Esophagus squamous epithelium (tissue), 4 donors: ENCODE data around the gene RERE.

Source experiments
- CTCF ChIP-seq, 6 experiments: fragments of 450-650 bp in 4 of 6; fragments of 200-600 bp in 2 of 6; sonication (generic) in 2 of 6; IDR thresholded peaks; one replicate each; pipeline ENCODE4 v1.5.1; 2016 to 2019; ENCODE audit warnings: antibody characterized with exemption in 6 of 6, mild to moderate bottlenecking in 4 of 6, moderate library complexity in 4 of 6
- POLR2A ChIP-seq, 4 donors: fragments of 450-650 bp; IDR thresholded peaks; one replicate each; pipeline ENCODE4 v1.6.1; 2017; ENCODE audit warnings: antibody characterized with exemption in 4 of 4, mild to moderate bottlenecking in 4 of 4, moderate library complexity in 3 of 4

- TF ChIP-seq CTCF (IDR thresholded peaks at IDR 0.05), result no peak
- no peak for TF ChIP-seq POLR2A (IDR thresholded peaks at IDR 0.05)
These were observed 334.5 kb downstream of the RERE start for GRCh38 chr1:8482979-8483381.
